Measurements from ENCODE around the gene TMIGD3.
A peak's percentile ranks its signal among the peaks of the same experiment; 100 is the strongest.

Gene TMIGD3

GRCh38 chr1:111446546-111446945 lies 56.9 kb downstream of the TMIGD3 start:
- over 99% methylated on average over 3 of the region's 4 CpGs for WGBS
- H3K18ac ChIP-seq (ENCODE audit: low read depth in 1 of 2, low read length in 2 of 2) = no peak overlapping the region

GRCh38 chr1:111444031-111444430 lies 59.4 kb downstream of the TMIGD3 start:
- H3K4ac ChIP-seq (ENCODE audit: low read depth in 1 of 2, low read length in 2 of 2) = no peak overlapping the region
- H4K91ac ChIP-seq (ENCODE audit: low read length) = no peak overlapping the region
- H2BK15ac ChIP-seq (ENCODE audit: low read depth, poor library complexity, severe bottlenecking) = no peak overlapping the region
- no peak overlapping the region for H4K8ac ChIP-seq (ENCODE audit: low read length)
- H3K27me3 ChIP-seq (ENCODE audit: control insufficient read depth in 1 of 2, insufficient read depth in 1 of 2, low read length in 2 of 2) = no peaks in the 10 kb centered on the region
- H3K4me2 ChIP-seq (ENCODE audit: low read length, poor library complexity, severe bottlenecking) = no peak overlapping the region
- H2AK5ac ChIP-seq (ENCODE audit: low read length, severe bottlenecking) = no peak overlapping the region
- H3K18ac ChIP-seq (ENCODE audit: low read depth in 1 of 2, low read length in 2 of 2) = no peak overlapping the region
- no peak overlapping the region for H2AFZ ChIP-seq (ENCODE audit: low read depth, low read length)
- H3K79me1 ChIP-seq (replicated peaks; ENCODE audit: low read length, poor library complexity, severe bottlenecking) = peaks cover 38% of the 10 kb centered on the region
- no peaks in the 10 kb centered on the region for H3K9me3 ChIP-seq (ENCODE audit: control insufficient read depth, low read length)
- no peak overlapping the region for H3K14ac ChIP-seq (ENCODE audit: low read length in 2 of 2)
- H2BK120ac ChIP-seq (ENCODE audit: low read depth, low read length) = no peak overlapping the region
- H3K4me1 ChIP-seq (ENCODE audit: control insufficient read depth, insufficient read depth, low read depth, low read length) = no peaks in the 10 kb centered on the region
- H3K4me3 ChIP-seq (ENCODE audit: insufficient read depth in 1 of 2, low read depth in 1 of 2, low read length in 2 of 2) = no peak overlapping the region
- H3K27ac ChIP-seq (ENCODE audit: low read length, poor library complexity, severe bottlenecking) = no peak overlapping the region
- H3K36me3 ChIP-seq (ENCODE audit: control insufficient read depth in 1 of 2, insufficient read depth in 2 of 2, low read depth in 1 of 2, low read length in 2 of 2) = peaks cover 30 to 83% of the 10 kb centered on the region in 2 experiments
- no peak overlapping the region for H2BK5ac ChIP-seq (ENCODE audit: low read depth, low read length, poor library complexity, severe bottlenecking)
- no peak for DNase-seq
- H3K23ac ChIP-seq (ENCODE audit: low read length in 2 of 2) = no peak overlapping the region
- no peak overlapping the region for H2BK12ac ChIP-seq (ENCODE audit: low read length in 2 of 2)
- no peak overlapping the region for H3K9ac ChIP-seq (ENCODE audit: low read length)
- over 99% methylated on average over 2 of the region's 3 CpGs for WGBS

More at GRCh38 chr1:111446546-111446945, 56.9 kb downstream of the TMIGD3 start:
- Histone ChIP-seq H2BK15ac (ENCODE audit: low read depth, poor library complexity, severe bottlenecking) (no peak overlapping the region), H3K9ac (ENCODE audit: low read length) (no peak overlapping the region), H2AK5ac (ENCODE audit: low read length, severe bottlenecking) (no peak overlapping the region), H2BK5ac (ENCODE audit: low read depth, low read length, poor library complexity, severe bottlenecking) (no peak overlapping the region), H3K4ac (ENCODE audit: low read depth in 1 of 2, low read length in 2 of 2) (no peak overlapping the region), H3K27ac (ENCODE audit: low read length, poor library complexity, severe bottlenecking) (no peak overlapping the region), H3K4me3 (ENCODE audit: insufficient read depth in 1 of 2, low read depth in 1 of 2, low read length in 2 of 2) (no peak overlapping the region), H2BK120ac (ENCODE audit: low read depth, low read length) (no peak overlapping the region), H3K23ac (ENCODE audit: low read length in 2 of 2) (no peak overlapping the region), H4K91ac (ENCODE audit: low read length) (no peak overlapping the region), H3K4me1 (ENCODE audit: control insufficient read depth, insufficient read depth, low read depth, low read length) (no peaks in the 10 kb centered on the region), H3K4me2 (ENCODE audit: low read length, poor library complexity, severe bottlenecking) (no peak overlapping the region), H3K9me3 (ENCODE audit: control insufficient read depth, low read length) (no peaks in the 10 kb centered on the region), H3K14ac (ENCODE audit: low read length in 2 of 2) (no peak overlapping the region), H2AFZ (ENCODE audit: low read depth, low read length) (no peak overlapping the region), H3K36me3 (ENCODE audit: control insufficient read depth in 1 of 2, insufficient read depth in 2 of 2, low read depth in 1 of 2, low read length in 2 of 2) (peaks cover 18 to 68% of the 10 kb centered on the region in 2 experiments), H4K8ac (ENCODE audit: low read length) (no peak overlapping the region), H3K79me1 (replicated peaks; ENCODE audit: low read length, poor library complexity, severe bottlenecking) (peaks cover 35% of the 10 kb centered on the region), H3K27me3 (ENCODE audit: control insufficient read depth in 1 of 2, insufficient read depth in 1 of 2, low read length in 2 of 2) (no peaks in the 10 kb centered on the region), H2BK12ac (ENCODE audit: low read length in 2 of 2) (no peak overlapping the region)
- DNase-seq = no peak

- Histone ChIP-seq H3K36me3 (ENCODE audit: control insufficient read depth in 1 of 2, insufficient read depth in 2 of 2, low read depth in 1 of 2, low read length in 2 of 2) (peaks cover 30 to 98% of the 10 kb centered on the region in 2 experiments), H2BK15ac (ENCODE audit: low read depth, poor library complexity, severe bottlenecking) (no peak overlapping the region), H2BK5ac (ENCODE audit: low read depth, low read length, poor library complexity, severe bottlenecking) (no peak overlapping the region), H3K14ac (ENCODE audit: low read length in 2 of 2) (no peak overlapping the region), H2BK12ac (ENCODE audit: low read length in 2 of 2) (no peak overlapping the region), H3K4me3 (ENCODE audit: insufficient read depth in 1 of 2, low read depth in 1 of 2, low read length in 2 of 2) (no peak overlapping the region), H3K79me1 (replicated peaks; ENCODE audit: low read length, poor library complexity, severe bottlenecking) (peaks cover 36% of the 10 kb centered on the region), H2AFZ (ENCODE audit: low read depth, low read length) (no peak overlapping the region), H2BK120ac (ENCODE audit: low read depth, low read length) (no peak overlapping the region), H3K4me1 (ENCODE audit: control insufficient read depth, insufficient read depth, low read depth, low read length) (no peaks in the 10 kb centered on the region), H3K18ac (ENCODE audit: low read depth in 1 of 2, low read length in 2 of 2) (no peak overlapping the region), H3K9me3 (ENCODE audit: control insufficient read depth, low read length) (no peaks in the 10 kb centered on the region), H3K27me3 (ENCODE audit: control insufficient read depth in 1 of 2, insufficient read depth in 1 of 2, low read length in 2 of 2) (no peaks in the 10 kb centered on the region), H4K91ac (ENCODE audit: low read length) (no peak overlapping the region), H3K9ac (ENCODE audit: low read length) (no peak overlapping the region), H3K4ac (ENCODE audit: low read depth in 1 of 2, low read length in 2 of 2) (no peak overlapping the region), H3K23ac (ENCODE audit: low read length in 2 of 2) (no peak overlapping the region), H3K27ac (ENCODE audit: low read length, poor library complexity, severe bottlenecking) (no peak overlapping the region), H4K8ac (ENCODE audit: low read length) (no peak overlapping the region), H2AK5ac (ENCODE audit: low read length, severe bottlenecking) (no peak overlapping the region), H3K4me2 (ENCODE audit: low read length, poor library complexity, severe bottlenecking) (no peak overlapping the region)
- 91% methylated on average over 3 of the region's 4 CpGs for WGBS
- no peak for DNase-seq
Observed at GRCh38 chr1:111442457-111442856, 61.0 kb downstream of the TMIGD3 start.

DNA sequence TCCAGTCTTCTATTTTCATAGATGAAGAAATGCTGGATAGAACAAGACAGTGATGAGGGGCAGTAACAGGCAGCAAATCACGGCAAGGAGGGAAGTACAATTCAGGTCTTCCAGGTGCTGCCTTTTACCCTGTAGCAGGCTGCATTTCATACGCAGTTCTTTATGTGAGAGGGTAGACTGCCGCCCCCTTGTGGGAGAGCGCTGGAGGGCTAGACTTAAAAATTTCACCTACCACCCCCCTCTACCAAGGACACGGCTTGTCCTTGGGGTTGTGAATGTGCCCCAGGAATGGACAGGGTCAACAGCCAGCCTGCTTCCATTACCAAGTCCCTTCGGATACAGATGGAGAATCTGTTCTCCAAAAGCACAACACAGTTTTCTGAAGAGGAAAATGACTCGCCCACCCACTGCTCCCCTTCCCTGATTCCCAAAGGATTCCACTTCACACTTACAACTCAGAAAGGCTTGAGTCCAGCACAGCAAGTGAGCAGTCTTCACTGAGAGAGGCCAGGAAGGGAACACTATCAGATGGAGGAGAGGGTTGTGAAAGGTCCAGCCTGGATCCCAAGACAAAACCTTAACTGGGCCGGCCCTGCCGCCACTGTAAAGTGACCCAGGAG lies 61.8 kb downstream of the TMIGD3 start:
- H2BK5ac ChIP-seq (ENCODE audit: low read depth, low read length, poor library complexity, severe bottlenecking) = no peak overlapping the region
- no peak overlapping the region for H3K18ac ChIP-seq (ENCODE audit: low read depth in 1 of 2, low read length in 2 of 2)
- 72% methylated on average over 9 of the region's 9 CpGs for WGBS
- no peak overlapping the region for H4K8ac ChIP-seq (ENCODE audit: low read length)
- H3K9me3 ChIP-seq (ENCODE audit: control insufficient read depth, low read length) = no peaks in the 10 kb centered on the region
- H3K14ac ChIP-seq (ENCODE audit: low read length in 2 of 2) = no peak overlapping the region
- no peak overlapping the region for H3K4ac ChIP-seq (ENCODE audit: low read depth in 1 of 2, low read length in 2 of 2)
- H3K4me1 ChIP-seq (ENCODE audit: control insufficient read depth, insufficient read depth, low read depth, low read length) = no peaks in the 10 kb centered on the region
- no peak overlapping the region for H3K4me2 ChIP-seq (ENCODE audit: low read length, poor library complexity, severe bottlenecking)
- H2AK5ac ChIP-seq (ENCODE audit: low read length, severe bottlenecking) = no peak overlapping the region
- peaks cover 34% of the 10 kb centered on the region for H3K79me1 ChIP-seq (replicated peaks; ENCODE audit: low read length, poor library complexity, severe bottlenecking)
- H2AFZ ChIP-seq (ENCODE audit: low read depth, low read length) = no peak overlapping the region
- H3K36me3 ChIP-seq (ENCODE audit: control insufficient read depth in 1 of 2, insufficient read depth in 2 of 2, low read depth in 1 of 2, low read length in 2 of 2) = peaks cover 33 to 95% of the 10 kb centered on the region in 2 experiments
- H3K4me3 ChIP-seq (ENCODE audit: insufficient read depth in 1 of 2, low read depth in 1 of 2, low read length in 2 of 2) = no peak overlapping the region
- no peak overlapping the region for H4K91ac ChIP-seq (ENCODE audit: low read length)
- no peaks in the 10 kb centered on the region for H3K27me3 ChIP-seq (ENCODE audit: control insufficient read depth in 1 of 2, insufficient read depth in 1 of 2, low read length in 2 of 2)
- H3K9ac ChIP-seq (ENCODE audit: low read length) = peak overlapping the region; percentile 37
- H3K27ac ChIP-seq (ENCODE audit: low read length, poor library complexity, severe bottlenecking) = no peak overlapping the region
- no peak overlapping the region for H2BK12ac ChIP-seq (ENCODE audit: low read length in 2 of 2)
- H3K23ac ChIP-seq (ENCODE audit: low read length in 2 of 2) = no peak overlapping the region
- H2BK15ac ChIP-seq (ENCODE audit: low read depth, poor library complexity, severe bottlenecking) = no peak overlapping the region
- no peak overlapping the region for H2BK120ac ChIP-seq (ENCODE audit: low read depth, low read length)
- peak; percentile 44 for DNase-seq

All from mesenchymal stem cell (in vitro differentiated cells and primary cell).